GM12873 (cell line): Measurements from ENCODE around the gene GET4.

Source experiments
- CTCF ChIP-seq: IDR thresholded peaks from 2 replicates; pipeline ENCODE4 v1.5.1; 2012; ENCODE audit warnings: low read depth, mild to moderate bottlenecking, moderate library complexity, low read length, control low read depth; ENCODE audit not compliant: insufficient read depth; ENCODE audit errors: missing control alignments

Gene GET4

GRCh38 chr7:857661-858060, 18.7 kb upstream of the GET4 start:
- TF ChIP-seq CTCF = no peak

GRCh38 chr7:859359-860030, 16.9 kb upstream of the GET4 start:
- TF ChIP-seq CTCF = no peak

- no peak for TF ChIP-seq CTCF
Observed at GRCh38 chr7:860149-860548, 16.2 kb upstream of the GET4 start.

GRCh38 chr7:861222-861621, 15.1 kb upstream of the GET4 start:
- no peak for TF ChIP-seq CTCF

- TF ChIP-seq CTCF = no peak
Observed at GRCh38 chr7:862157-862556, 14.2 kb upstream of the GET4 start.

- TF ChIP-seq CTCF = no peak
Observed at GRCh38 chr7:863106-863505, 13.2 kb upstream of the GET4 start.

GRCh38 chr7:865921-866320, 10.4 kb upstream of the GET4 start:
- TF ChIP-seq CTCF = no peak
